GM12878 (cell line): Measurements from ENCODE around the gene HSPA1B. TPM values are rescaled to one million over a fixed set of nuclear protein-coding genes. Genes with fewer than 3 reads are reported as not detected.
A peak's percentile ranks its signal among the peaks of the same experiment; 100 is the strongest.

Experiments used
- ATAC-seq: fragments of 200-7000 bp; cut with Tn5 transposase; 3 replicates; pipeline ENCODE4 v1.9.1; 2020; ENCODE audit warnings: mild to moderate bottlenecking, moderate library complexity
- BruUV-seq: library from RNA; stranded (reverse); fragments of 400-500 nt; replicated peaks from 2 replicates; lab custom pipeline; 2021; lab: Mats Ljungman, UMichigan
- CTCF ChIA-PET: fragments of 300-600 bp; sonication (Branson Sonifier 250); formaldehyde crosslinking; extraction: SDS; loops from one replicate; lab custom pipeline; 2021; ENCODE audit warnings: inconsistent platforms; lab: Yijun Ruan, JAX
- POLR2A ChIA-PET: fragments of 350-600 bp; formaldehyde crosslinking; extraction: SDS; loops from one replicate; lab custom pipeline; 2021; ENCODE audit warnings: inconsistent platforms; lab: Charles Lee
- RAD21 ChIA-PET: fragments of 300-600 bp; sonication (Branson Sonifier 250); formaldehyde crosslinking; loops from one replicate; lab custom pipeline; 2023; ENCODE audit warnings: antibody characterized with exemption; ENCODE audit not compliant: unreplicated experiment; lab: Charles Lee
- SMC1A ChIA-PET: fragments of 300-600 bp; sonication (Branson Sonifier 250); formaldehyde crosslinking; loops from one replicate; lab custom pipeline; 2023; ENCODE audit not compliant: unreplicated experiment, uncharacterized antibody; lab: Charles Lee
- DNase-seq: peaks from one replicate; pipeline ENCODE4 v3.0.0-alpha.2; 2011; ENCODE audit warnings: low read depth, low spot score
- FAIRE-seq: peaks from 3 replicates; lab custom pipeline; 2011; peaks lifted over from hg19 to GRCh38; lab: Jason Lieb, UNC
- H2AFZ ChIP-seq: 2 replicates; pipeline ENCODE4 v1.6.0; 2011; ENCODE audit warnings: low read depth, low read length, control low read depth; ENCODE audit not compliant: control insufficient read depth
- H3K27ac ChIP-seq: 2 replicates; pipeline ENCODE4 v1.5.1; 2011; ENCODE audit warnings: control low read depth; ENCODE audit not compliant: control insufficient read depth, insufficient read depth
- H3K27me3 ChIP-seq, 2 experiments: replicated peaks in 1 of 2; 2 replicates each; pipeline versions ENCODE4 v1.6.0 to v1.6.1; 2011; ENCODE audit warnings: low read length in 1 of 2; ENCODE audit not compliant: control insufficient read depth in 2 of 2, insufficient read depth in 2 of 2
- H3K36me3 ChIP-seq, 2 experiments: 2 replicates each; pipeline ENCODE4 v1.5.1; 2011; ENCODE audit warnings: low read length in 1 of 2; ENCODE audit not compliant: control insufficient read depth in 2 of 2, insufficient read depth in 2 of 2
- H3K4me1 ChIP-seq: 2 replicates; pipeline ENCODE4 v1.6.1; 2011; ENCODE audit warnings: mild to moderate bottlenecking, low read length, moderate library complexity, mixed read lengths; ENCODE audit not compliant: control insufficient read depth, insufficient read depth
- H3K4me2 ChIP-seq: 2 replicates; pipeline ENCODE4 v1.6.0; 2011; ENCODE audit warnings: control low read depth; ENCODE audit not compliant: control insufficient read depth, insufficient read depth
- H3K4me3 ChIP-seq: fragments of 200-600 bp; sonication (generic); 2 replicates; pipeline ENCODE4 v1.5.1; 2016
- H3K79me2 ChIP-seq: 2 replicates; pipeline ENCODE4 v1.6.0; 2011; ENCODE audit warnings: low read length; ENCODE audit not compliant: control insufficient read depth, insufficient read depth
- H3K9ac ChIP-seq: 2 replicates; pipeline ENCODE4 v1.8.0; 2011; ENCODE audit warnings: low read length, control low read depth, mixed read lengths; ENCODE audit not compliant: control insufficient read depth, insufficient read depth
- H3K9me3 ChIP-seq: replicated peaks from 3 replicates; pipeline ENCODE4 v1.5.1; 2011; ENCODE audit warnings: mild to moderate bottlenecking, low read length; ENCODE audit not compliant: control insufficient read depth, insufficient read depth
- H4K20me1 ChIP-seq: 2 replicates; pipeline ENCODE4 v1.6.0; 2011; ENCODE audit not compliant: control insufficient read depth, insufficient read depth
- FOXM1 ChIP-seq: IDR thresholded peaks from 2 replicates; pipeline ENCODE4 v1.6.1; 2012; ENCODE audit warnings: low read depth, mild to moderate bottlenecking, inconsistent platforms, low read length, moderate library complexity
- MLLT1 ChIP-seq: fragments of 450-650 bp; IDR thresholded peaks from 2 replicates; pipeline ENCODE4 v1.6.1; 2016; ENCODE audit warnings: mild to moderate bottlenecking
- RBBP5 ChIP-seq: fragments of 200-600 bp; sonication (generic); conservative IDR thresholded peaks from 2 replicates; pipeline ENCODE4 v1.6.1; 2016
- ZBTB11 ChIP-seq: fragments of 450-650 bp; formaldehyde crosslinking; IDR thresholded peaks from 2 replicates; pipeline ENCODE4 v1.5.0; 2022; ENCODE audit warnings: mild to moderate bottlenecking, missing genetic modification characterization
- WGBS: methylation state at CpG from one replicate; pipeline ENCODE4 v1.1.6; 2016; ENCODE audit warnings: low lambda C conversion rate; ENCODE audit not compliant: insufficient replicate concordance, insufficient coverage; ENCODE audit errors: missing lambda C conversion rate; 5-methylcytosine and 5-hydroxymethylcytosine counted together
- in situ Hi-C: fragments of 300-500 bp; cut with MboI; formaldehyde crosslinking; loops from 9 replicates; pipeline ENCODE4 v1.14.3; 2018; ENCODE audit warnings: mixed read lengths
- intact Hi-C: fragments of 100-400 bp; cut with micrococcal nuclease; formaldehyde crosslinking; loops from one replicate; pipeline ENCODE4 v1.14.2; 2022; ENCODE audit not compliant: unreplicated experiment
- polyA plus RNA-seq, 11 experiments: library from polyadenylated mRNA; depleted of rRNA in 4 of 11; unstranded in 6 of 11; stranded (reverse) in 5 of 11; fragments of >200 nt; fragmentation: Nextera tagmentation in 4 of 11; fragmentation: Illumina TruSeq in 1 of 11; extraction: Ambion mirVana in 4 of 11; extraction: Trizol in 1 of 11; gene quantifications; 1 replicate in 1 of 11; 2 replicates in 10 of 11; pipeline versions ENCODE4 v1.2.1 to v1.2.3, GENCODE V29; 2011 to 2016; ENCODE audit warnings: inconsistent platforms in 2 of 11, missing spikeins in 2 of 11, low read depth in 1 of 11
- total RNA-seq, 4 experiments: library from RNA; depleted of rRNA in 3 of 4; stranded (reverse); fragments of >200 nt in 3 of 4; fragmentation: Illumina TruSeq in 1 of 4; extraction: Trizol in 1 of 4; gene quantifications; 2 replicates each; pipeline versions ENCODE4 v1.2.1 to v1.2.3, GENCODE V29; 2013 to 2021
- TF ChIP-seq, protein P1 (sequence below): fragments of 450-650 bp; IDR thresholded peaks from 2 replicates; pipeline ENCODE4 v1.6.1; 2017; ENCODE audit warnings: mild to moderate bottlenecking, moderate library complexity
- TF ChIP-seq, protein P2 (sequence below): fragments of 450-650 bp; formaldehyde crosslinking; IDR thresholded peaks from 2 replicates; pipeline ENCODE4 v1.4.0; 2020; ENCODE audit warnings: mild to moderate bottlenecking, moderate library complexity

HSPA1B gene
- total and polyA plus RNA-seq, 10 of the 15 experiments (the other 5 are each of a cell fraction or from before 2014, with no cell fraction given) = 0.11 to 40.5 (median 12.8) TPM

GRCh38 chr6:31831350-31832215 lies 4.0 kb downstream of the HSPA1B start:
- in situ Hi-C loops = loop anchor here (10.0 kb wide), 1 partner anchor 287 kb away; the partner anchor contains the start of genes ATP6V1G2, DDX39B and NFKBIL1
- FAIRE-seq (no peak), DNase-seq (no peak), ATAC-seq (no peak)
- CTCF ChIA-PET = interaction anchor here (0.6 to 4.0 kb wide), 17 partner anchors 9 to 281 kb away, joined by 3 to 27 read pairs (median 8); partner anchors contain the start of genes C6orf47, HSPA1A, HSPA1L and LTB
- Histone ChIP-seq H3K9ac (peak overlapping the region; percentile 59; the same call in 1 of the 2 replicates), H2AFZ (no peak overlapping the region), H3K9me3 (no peaks in the 10 kb centered on the region), H3K79me2 (peaks cover 51% of the 10 kb centered on the region), H3K4me3 (peak overlapping the region; percentile 79), H3K27me3 (no peaks in the 10 kb centered on the region), H3K4me2 (peak overlapping the region; percentile 73), H3K27ac (no peak overlapping the region; the same call in 1 of the 2 replicates), H3K4me1 (peaks cover 7% of the 10 kb centered on the region), H3K36me3 (no peaks in the 10 kb centered on the region), H4K20me1 (no peaks in the 10 kb centered on the region)
- intact Hi-C loops = loop anchor here (5.0 kb wide), 2 partner anchors 34 to 164 kb away; partner anchors contain the start of genes CSNK2B, LY6G5B and VARS1
- WGBS = 79% methylated on average over 15 of the region's 15 CpGs
- POLR2A ChIA-PET = interaction anchor here (0.5 to 10.9 kb wide), 20 partner anchors 8 to 335 kb away, joined by 3 to 122 read pairs (median 6); partner anchors contain the start of genes ABHD16A, CLIC1, HSPA1A and HSPA1L
- SMC1A ChIA-PET = interaction anchor here (0.8 to 3.7 kb wide), 22 partner anchors 16 to 291 kb away, joined by 3 to 30 read pairs (median 4); partner anchors contain the start of genes ATP6V1G2, CLIC1, HSPA1A and HSPA1L
- BruUV-seq = no TSS peak
- RAD21 ChIA-PET = interaction anchor here (0.5 to 3.9 kb wide), 20 partner anchors 9 to 281 kb away, joined by 3 to 30 read pairs (median 9); partner anchors contain the start of genes ABHD16A, DDAH2, HSPA1A and HSPA1L
- TF ChIP-seq, protein P1, sequence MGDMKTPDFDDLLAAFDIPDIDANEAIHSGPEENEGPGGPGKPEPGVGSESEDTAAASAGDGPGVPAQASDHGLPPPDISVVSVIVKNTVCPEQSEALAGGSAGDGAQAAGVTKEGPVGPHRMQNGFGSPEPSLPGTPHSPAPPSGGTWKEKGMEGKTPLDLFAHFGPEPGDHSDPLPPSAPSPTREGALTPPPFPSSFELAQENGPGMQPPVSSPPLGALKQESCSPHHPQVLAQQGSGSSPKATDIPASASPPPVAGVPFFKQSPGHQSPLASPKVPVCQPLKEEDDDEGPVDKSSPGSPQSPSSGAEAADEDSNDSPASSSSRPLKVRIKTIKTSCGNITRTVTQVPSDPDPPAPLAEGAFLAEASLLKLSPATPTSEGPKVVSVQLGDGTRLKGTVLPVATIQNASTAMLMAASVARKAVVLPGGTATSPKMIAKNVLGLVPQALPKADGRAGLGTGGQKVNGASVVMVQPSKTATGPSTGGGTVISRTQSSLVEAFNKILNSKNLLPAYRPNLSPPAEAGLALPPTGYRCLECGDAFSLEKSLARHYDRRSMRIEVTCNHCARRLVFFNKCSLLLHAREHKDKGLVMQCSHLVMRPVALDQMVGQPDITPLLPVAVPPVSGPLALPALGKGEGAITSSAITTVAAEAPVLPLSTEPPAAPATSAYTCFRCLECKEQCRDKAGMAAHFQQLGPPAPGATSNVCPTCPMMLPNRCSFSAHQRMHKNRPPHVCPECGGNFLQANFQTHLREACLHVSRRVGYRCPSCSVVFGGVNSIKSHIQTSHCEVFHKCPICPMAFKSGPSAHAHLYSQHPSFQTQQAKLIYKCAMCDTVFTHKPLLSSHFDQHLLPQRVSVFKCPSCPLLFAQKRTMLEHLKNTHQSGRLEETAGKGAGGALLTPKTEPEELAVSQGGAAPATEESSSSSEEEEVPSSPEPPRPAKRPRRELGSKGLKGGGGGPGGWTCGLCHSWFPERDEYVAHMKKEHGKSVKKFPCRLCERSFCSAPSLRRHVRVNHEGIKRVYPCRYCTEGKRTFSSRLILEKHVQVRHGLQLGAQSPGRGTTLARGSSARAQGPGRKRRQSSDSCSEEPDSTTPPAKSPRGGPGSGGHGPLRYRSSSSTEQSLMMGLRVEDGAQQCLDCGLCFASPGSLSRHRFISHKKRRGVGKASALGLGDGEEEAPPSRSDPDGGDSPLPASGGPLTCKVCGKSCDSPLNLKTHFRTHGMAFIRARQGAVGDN = no peak
- TF ChIP-seq ZBTB11 (0 out of 2 replicates have a peak, but pooled peaks have one; percentile 7), RBBP5 (no peak), FOXM1 (no peak), MLLT1 (0 out of 2 replicates have a peak, but pooled peaks have one; percentile 18)
- TF ChIP-seq, protein P2, sequence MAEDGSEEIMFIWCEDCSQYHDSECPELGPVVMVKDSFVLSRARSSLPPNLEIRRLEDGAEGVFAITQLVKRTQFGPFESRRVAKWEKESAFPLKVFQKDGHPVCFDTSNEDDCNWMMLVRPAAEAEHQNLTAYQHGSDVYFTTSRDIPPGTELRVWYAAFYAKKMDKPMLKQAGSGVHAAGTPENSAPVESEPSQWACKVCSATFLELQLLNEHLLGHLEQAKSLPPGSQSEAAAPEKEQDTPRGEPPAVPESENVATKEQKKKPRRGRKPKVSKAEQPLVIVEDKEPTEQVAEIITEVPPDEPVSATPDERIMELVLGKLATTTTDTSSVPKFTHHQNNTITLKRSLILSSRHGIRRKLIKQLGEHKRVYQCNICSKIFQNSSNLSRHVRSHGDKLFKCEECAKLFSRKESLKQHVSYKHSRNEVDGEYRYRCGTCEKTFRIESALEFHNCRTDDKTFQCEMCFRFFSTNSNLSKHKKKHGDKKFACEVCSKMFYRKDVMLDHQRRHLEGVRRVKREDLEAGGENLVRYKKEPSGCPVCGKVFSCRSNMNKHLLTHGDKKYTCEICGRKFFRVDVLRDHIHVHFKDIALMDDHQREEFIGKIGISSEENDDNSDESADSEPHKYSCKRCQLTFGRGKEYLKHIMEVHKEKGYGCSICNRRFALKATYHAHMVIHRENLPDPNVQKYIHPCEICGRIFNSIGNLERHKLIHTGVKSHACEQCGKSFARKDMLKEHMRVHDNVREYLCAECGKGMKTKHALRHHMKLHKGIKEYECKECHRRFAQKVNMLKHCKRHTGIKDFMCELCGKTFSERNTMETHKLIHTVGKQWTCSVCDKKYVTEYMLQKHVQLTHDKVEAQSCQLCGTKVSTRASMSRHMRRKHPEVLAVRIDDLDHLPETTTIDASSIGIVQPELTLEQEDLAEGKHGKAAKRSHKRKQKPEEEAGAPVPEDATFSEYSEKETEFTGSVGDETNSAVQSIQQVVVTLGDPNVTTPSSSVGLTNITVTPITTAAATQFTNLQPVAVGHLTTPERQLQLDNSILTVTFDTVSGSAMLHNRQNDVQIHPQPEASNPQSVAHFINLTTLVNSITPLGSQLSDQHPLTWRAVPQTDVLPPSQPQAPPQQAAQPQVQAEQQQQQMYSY (CRISPR knock-in tag) = 0 out of 2 replicates have a peak, but pooled peaks have one; percentile 28
